GM19397 (cell line): ENCODE results near the gene ADNP.
A peak's percentile ranks its signal among the peaks of the same experiment; 100 is the strongest.

Source experiments
- ATAC-seq: cut with Tn5 transposase; IDR thresholded peaks from one replicate; pipeline ENCODE4 v1.9.1; 2021; ENCODE audit warnings: mild to moderate bottlenecking, moderate library complexity; ENCODE audit not compliant: unreplicated experiment

The ADNP gene

GRCh38 chr20:50852085-50852484 is 79.2 kb downstream of the ADNP start:
- no peak for ATAC-seq

- ATAC-seq = no peak
Observed at GRCh38 chr20:50850721-50851286, 80.4 kb downstream of the ADNP start.

DNA sequence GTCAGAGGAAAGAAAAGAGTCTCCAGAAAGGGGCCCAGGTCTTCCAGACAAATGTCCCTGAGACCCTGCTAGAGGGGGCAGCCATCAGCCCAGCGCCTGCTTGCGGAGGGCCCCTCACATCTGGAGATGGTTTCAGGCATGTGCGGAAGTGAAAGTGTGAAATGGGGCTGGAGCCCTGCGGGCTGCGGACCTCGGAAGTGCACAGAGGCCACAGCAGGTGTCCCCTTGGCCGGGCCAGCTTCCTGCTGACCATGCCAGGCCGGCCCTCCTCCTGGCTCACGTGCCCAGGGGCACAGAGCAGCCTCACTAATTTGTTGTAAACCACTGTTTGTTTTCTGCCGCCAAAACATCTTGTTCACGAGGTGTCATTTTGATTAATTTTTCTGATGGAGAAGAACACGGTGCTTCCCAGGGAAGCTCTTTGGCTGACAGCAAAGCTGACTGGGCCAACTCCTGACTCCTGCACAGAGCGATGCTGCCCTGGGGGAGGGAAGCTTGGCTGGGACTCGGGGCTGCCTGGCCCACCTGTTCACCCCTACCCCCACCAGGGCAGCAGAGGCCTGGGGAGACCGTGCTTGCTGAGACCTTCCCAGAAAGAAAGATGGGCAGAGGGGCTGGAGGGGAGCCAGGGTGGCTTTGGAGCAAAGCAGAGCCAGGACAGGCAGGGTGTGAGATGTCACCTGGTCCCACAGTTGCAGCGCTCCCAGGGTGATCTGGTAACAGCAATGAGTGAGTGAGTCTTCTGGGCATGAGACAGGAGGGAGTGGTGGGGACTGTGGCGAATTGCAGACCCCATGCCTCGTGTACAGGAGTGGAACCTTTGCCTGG is 82.2 kb downstream of the ADNP start:
- no peak for ATAC-seq

DNA sequence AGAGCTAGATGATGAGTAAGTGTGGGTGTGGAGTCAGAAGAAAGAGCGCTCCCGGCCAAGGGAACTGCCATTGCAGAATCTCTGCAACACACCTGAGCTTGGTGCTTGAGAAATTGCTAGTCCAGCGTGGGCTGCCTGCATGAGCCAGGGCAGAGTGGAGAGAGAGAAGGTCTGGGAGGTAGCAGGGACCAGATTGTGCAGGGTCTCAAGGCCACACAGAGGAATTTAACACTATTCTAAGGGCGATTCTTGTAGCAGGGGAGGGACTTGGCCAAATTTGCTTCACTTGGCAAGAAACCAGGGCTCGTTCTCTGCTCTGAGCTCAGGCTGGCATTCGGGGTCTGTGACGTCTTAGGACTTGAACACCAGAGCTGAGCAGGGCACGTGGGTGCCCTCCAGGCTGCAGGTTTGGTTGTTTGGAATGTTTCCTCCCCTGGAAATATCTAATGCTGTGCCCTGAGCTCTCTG is 82.9 kb downstream of the ADNP start:
- ATAC-seq = no peak

DNA sequence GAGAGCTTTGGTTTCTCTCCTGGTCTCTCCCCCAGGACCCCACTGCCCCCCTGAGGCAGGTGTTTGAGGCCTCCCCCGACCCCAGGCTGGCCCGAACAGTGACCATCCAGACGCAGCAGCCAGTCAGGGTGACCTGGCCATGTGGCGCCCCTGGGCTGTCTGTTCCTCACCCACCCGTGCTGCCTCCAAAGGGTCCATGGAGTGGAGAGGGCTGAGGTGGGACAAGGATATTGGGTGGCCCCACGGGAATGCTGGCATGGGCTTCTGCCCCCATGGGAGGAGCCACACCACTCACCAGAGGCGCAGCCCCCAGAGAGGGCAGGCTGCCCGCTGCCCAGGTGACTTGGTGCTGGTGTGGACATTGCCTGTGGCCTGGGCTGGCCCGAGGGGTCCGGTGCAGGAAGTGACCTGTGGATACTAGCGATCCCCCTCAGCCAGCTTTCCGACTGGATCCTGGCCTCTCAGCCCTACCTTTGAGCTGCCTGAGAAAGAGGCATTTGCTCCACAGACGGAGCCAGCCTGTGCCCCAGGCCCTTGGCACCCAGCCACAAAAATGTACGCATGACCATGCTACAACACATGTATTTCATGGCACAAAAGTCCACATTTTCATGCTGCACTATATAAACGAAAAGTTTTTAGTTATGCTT is 85.5 kb downstream of the ADNP start:
- ATAC-seq = no peak

DNA sequence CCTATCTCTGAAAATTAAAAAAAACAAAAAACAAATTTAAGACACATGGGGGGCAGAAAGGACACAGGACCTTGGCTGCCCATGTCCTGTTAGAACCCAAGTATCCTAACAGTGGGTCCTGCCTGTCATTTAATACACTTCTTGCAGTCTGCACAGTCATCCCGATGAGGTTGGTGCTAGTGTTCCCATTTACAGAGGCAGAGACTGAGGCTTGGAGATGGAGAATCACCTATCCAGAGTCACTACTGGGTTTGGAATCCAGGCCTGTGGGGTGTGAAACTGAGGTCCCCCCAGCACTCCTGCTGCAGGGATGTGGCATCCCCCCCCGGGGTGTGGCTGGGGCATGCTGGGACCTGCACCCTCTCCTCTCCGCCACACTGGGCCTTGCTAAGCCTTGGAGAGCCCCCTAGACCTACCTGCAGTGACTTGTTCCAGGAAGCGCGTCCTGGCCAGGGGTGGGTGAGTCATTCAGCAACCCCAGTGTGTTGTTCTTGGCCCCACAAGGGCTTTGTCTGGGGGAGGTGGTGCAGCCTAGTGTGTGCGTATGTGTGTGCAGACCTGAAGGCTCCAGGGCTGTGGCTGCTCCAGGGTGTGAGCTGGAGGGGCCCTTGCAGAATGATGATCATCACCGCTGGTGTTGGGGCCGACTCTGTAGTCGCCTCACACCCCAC is 86.7 kb downstream of the ADNP start:
- peak; percentile 85 for ATAC-seq

GRCh38 chr20:50843331-50844276 is 87.6 kb downstream of the ADNP start:
- no peak for ATAC-seq

DNA sequence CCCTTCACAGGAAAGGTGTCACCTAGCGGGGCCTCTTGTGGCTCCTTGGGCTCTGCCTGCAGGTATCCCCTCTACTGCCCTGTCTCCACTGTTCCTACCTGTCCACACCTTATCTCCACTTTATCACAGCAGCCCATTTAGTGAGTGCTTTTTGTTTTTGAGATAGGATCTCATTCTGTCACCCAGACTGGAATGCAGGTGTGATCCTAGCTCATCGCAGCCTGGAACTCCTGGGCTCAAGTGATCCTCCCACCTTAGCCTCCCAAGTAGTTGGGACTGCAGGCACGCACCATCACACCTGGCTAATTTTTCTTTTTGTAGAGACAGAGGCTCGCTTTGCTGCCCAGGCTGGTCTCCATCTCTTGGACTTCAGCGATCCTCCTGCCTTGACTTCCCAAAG is 88.4 kb downstream of the ADNP start:
- ATAC-seq = no peak
